Thoracic aorta (tissue), 2 donors: ENCODE data around the gene KLHL30. TPM values are rescaled to one million over a fixed set of nuclear protein-coding genes. Genes with fewer than 3 reads are reported as not detected.

Experiments
- ATAC-seq: fragments of 150-250 bp; one replicate; pipeline ENCODE4 v1.8.0; 2017; ENCODE audit warnings: low read depth; ENCODE audit not compliant: insufficient number of reproducible peaks, low FRiP score
- DNase-seq: peaks from one replicate; pipeline ENCODE4 v3.0.0-alpha.2; 2020; ENCODE audit warnings: low spot score
- H3K27ac ChIP-seq, 2 donors: fragments of 200-600 bp; sonication (generic); 1 replicate in 1 of 2; 2 replicates in 1 of 2; pipeline ENCODE4 v1.5.1; 2016; ENCODE audit warnings: mild to moderate bottlenecking in 2 of 2, moderate library complexity in 2 of 2
- H3K27me3 ChIP-seq: fragments of 200-600 bp; sonication (generic); replicated peaks from 2 replicates; pipeline ENCODE4 v1.6.0; 2016; ENCODE audit warnings: mild to moderate bottlenecking; ENCODE audit not compliant: insufficient read depth
- H3K36me3 ChIP-seq: fragments of 200-600 bp; sonication (generic); one replicate; pipeline ENCODE4 v1.5.1; 2016
- H3K4me1 ChIP-seq, 2 donors: fragments of 200-600 bp; sonication (generic); 1 replicate in 1 of 2; 2 replicates in 1 of 2; pipeline versions ENCODE4 v1.5.1 to v1.6.0; 2016; ENCODE audit warnings: low read depth in 2 of 2, mild to moderate bottlenecking in 1 of 2; ENCODE audit not compliant: control insufficient read depth in 1 of 2
- H3K4me3 ChIP-seq: fragments of 200-600 bp; sonication (generic); 2 replicates; pipeline ENCODE4 v1.5.1; 2016; ENCODE audit warnings: mild to moderate bottlenecking
- H3K9me3 ChIP-seq: fragments of 200-600 bp; sonication (generic); 2 replicates; pipeline ENCODE4 v1.5.1; 2016
- CTCF ChIP-seq: fragments of 200-600 bp; sonication (generic); IDR thresholded peaks from one replicate; pipeline ENCODE4 v1.5.1; 2019; ENCODE audit warnings: antibody characterized with exemption
- total RNA-seq, 2 donors: library from RNA; depleted of rRNA; stranded (reverse); fragments of >200 nt; gene quantifications; one replicate each; pipeline versions ENCODE4 v1.1.0 to v1.2.3, GENCODE V29; 2016

KLHL30 gene
- total RNA-seq, 2 donors from 2014 or later, result 18.3 to 33.4 TPM

GRCh38 chr2:238142382-238143205, 4.1 kb downstream of the KLHL30 start:
- ATAC-seq (no peak), DNase-seq (no peak)
- Histone ChIP-seq H3K27me3 (no peaks in the 10 kb centered on the region), H3K27ac (peak overlapping the region; percentile 44 to 69), H3K4me3 (peak overlapping the region; percentile 54), H3K36me3 (no peaks in the 10 kb centered on the region), H3K4me1 (peaks cover 29 to 64% of the 10 kb centered on the region in 2 donors), H3K9me3 (no peaks in the 10 kb centered on the region)
- TF ChIP-seq CTCF, result no peak

GRCh38 chr2:238143239-238143951, 4.9 kb downstream of the KLHL30 start:
- TF ChIP-seq CTCF, result no peak
- ATAC-seq (no peak), DNase-seq (no peak)
- Histone ChIP-seq H3K9me3 (no peaks in the 10 kb centered on the region), H3K36me3 (no peaks in the 10 kb centered on the region), H3K4me3 (peak overlapping the region; percentile 54), H3K4me1 (peaks cover 21 to 56% of the 10 kb centered on the region in 2 donors), H3K27ac (peak overlapping the region; percentile 44 to 69), H3K27me3 (no peaks in the 10 kb centered on the region)

GRCh38 chr2:238144262-238144661, 5.8 kb downstream of the KLHL30 start:
- H3K4me1 ChIP-seq, result peaks cover 20 to 47% of the 10 kb centered on the region in 2 donors
- no peak overlapping the region for H3K4me3 ChIP-seq
- DNase-seq, result no peak
- H3K36me3 ChIP-seq, result no peaks in the 10 kb centered on the region
- TF ChIP-seq CTCF, result no peak
- peak overlapping the region; percentile 44 to 69 for H3K27ac ChIP-seq
- no peak for ATAC-seq
- no peaks in the 10 kb centered on the region for H3K9me3 ChIP-seq
- H3K27me3 ChIP-seq, result no peaks in the 10 kb centered on the region

- Histone ChIP-seq H3K27ac (no peak overlapping the region), H3K27me3 (no peaks in the 10 kb centered on the region), H3K4me3 (no peak overlapping the region), H3K4me1 (peaks cover 20 to 39% of the 10 kb centered on the region in 2 donors), H3K36me3 (no peaks in the 10 kb centered on the region), H3K9me3 (no peaks in the 10 kb centered on the region)
- ATAC-seq, result no peak
- no peak for TF ChIP-seq CTCF
- DNase-seq, result no peak
Measured at GRCh38 chr2:238145046-238145445, 6.6 kb downstream of the KLHL30 start.

GRCh38 chr2:238145851-238146250, 7.4 kb downstream of the KLHL30 start:
- Histone ChIP-seq H3K36me3 (no peaks in the 10 kb centered on the region), H3K4me3 (no peak overlapping the region), H3K27ac (no peak overlapping the region), H3K27me3 (no peaks in the 10 kb centered on the region), H3K4me1 (peaks cover 20 to 34% of the 10 kb centered on the region in 2 donors), H3K9me3 (no peaks in the 10 kb centered on the region)
- TF ChIP-seq CTCF, result no peak
- DNase-seq (no peak), ATAC-seq (no peak)
